IMR-90 (cell line): ENCODE measurements around the gene GAS6. TPM values are rescaled to one million over a fixed set of nuclear protein-coding genes. Genes with fewer than 3 reads are reported as not detected.
A peak's percentile ranks its signal among the peaks of the same experiment; 100 is the strongest.

Experiments
- ATAC-seq: fragments of 200-7000 bp; cut with Tn5 transposase; 2 replicates; pipeline ENCODE4 v1.9.1; 2020; ENCODE audit warnings: low read depth, mild to moderate bottlenecking, moderate library complexity
- BruUV-seq: library from RNA; stranded (reverse); fragments of 400-500 nt; replicated peaks from 2 replicates; lab custom pipeline; 2021; lab: Mats Ljungman, UMichigan
- CTCF ChIA-PET: fragments of 300-600 bp; formaldehyde crosslinking; extraction: SDS; loops from one replicate; lab custom pipeline; 2021; ENCODE audit warnings: antibody characterized with exemption; lab: Yijun Ruan, JAX
- POLR2A ChIA-PET: fragments of 300-600 bp; sonication (Branson Sonifier 250); formaldehyde crosslinking; loops from one replicate; lab custom pipeline; 2022; ENCODE audit warnings: antibody characterized with exemption; ENCODE audit not compliant: unreplicated experiment; lab: Charles Lee
- DNase-seq: peaks from one replicate; pipeline ENCODE4 v3.0.0; 2013
- H2AFZ ChIP-seq: replicated peaks from 2 replicates; pipeline ENCODE3; 2013; ENCODE audit warnings: low read length, mild to moderate bottlenecking; ENCODE audit not compliant: poor library complexity
- H2AK5ac ChIP-seq: 2 replicates; pipeline ENCODE4 v1.6.1; 2013; ENCODE audit warnings: low read depth, low read length, inconsistent platforms
- H2AK9ac ChIP-seq: replicated peaks from 2 replicates; pipeline ENCODE3; 2013; ENCODE audit warnings: mild to moderate bottlenecking, low read depth, low read length, moderate library complexity; ENCODE audit not compliant: poor library complexity
- H2BK120ac ChIP-seq: 2 replicates; pipeline ENCODE4 v1.6.1; 2013; ENCODE audit warnings: low read depth, low read length, inconsistent platforms
- H2BK15ac ChIP-seq: 3 replicates; pipeline ENCODE4 v1.6.1; 2013; ENCODE audit warnings: low read depth, low read length, inconsistent platforms
- H2BK20ac ChIP-seq: 2 replicates; pipeline ENCODE4 v1.6.1; 2013; ENCODE audit warnings: low read depth, mild to moderate bottlenecking, inconsistent platforms, low read length, moderate library complexity
- H2BK5ac ChIP-seq: 2 replicates; pipeline ENCODE4 v1.6.1; 2013; ENCODE audit warnings: mild to moderate bottlenecking, low read depth, low read length, inconsistent platforms; ENCODE audit not compliant: poor library complexity, severe bottlenecking
- H3K14ac ChIP-seq: replicated peaks from 2 replicates; pipeline ENCODE4 v1.6.1; 2013; ENCODE audit warnings: low read depth, low read length, inconsistent platforms
- H3K18ac ChIP-seq: 2 replicates; pipeline ENCODE4 v1.6.1; 2013; ENCODE audit warnings: low read depth, low read length, control low read depth
- H3K23ac ChIP-seq: 2 replicates; pipeline ENCODE4 v1.6.1; 2013; ENCODE audit warnings: low read depth, low read length, inconsistent platforms
- H3K27ac ChIP-seq: 2 replicates; pipeline ENCODE4 v1.5.1; 2013; ENCODE audit warnings: mild to moderate bottlenecking, control low read depth, low read length; ENCODE audit not compliant: insufficient read depth
- H3K27me3 ChIP-seq: 2 replicates; pipeline ENCODE4 v1.6.1; 2013; ENCODE audit warnings: low read length; ENCODE audit not compliant: control insufficient read depth, insufficient read depth
- H3K36me3 ChIP-seq: 2 replicates; pipeline ENCODE4 v1.6.1; 2013; ENCODE audit warnings: low read length, mixed read lengths; ENCODE audit not compliant: control insufficient read depth, insufficient read depth
- H3K4ac ChIP-seq: 2 replicates; pipeline ENCODE4 v1.6.1; 2013; ENCODE audit warnings: low read depth, low read length, inconsistent platforms
- H3K4me1 ChIP-seq: 2 replicates; pipeline ENCODE4 v1.6.1; 2013; ENCODE audit warnings: low read length, mixed read lengths; ENCODE audit not compliant: control insufficient read depth, insufficient read depth
- H3K4me2 ChIP-seq: 2 replicates; pipeline ENCODE4 v1.6.1; 2013; ENCODE audit warnings: low read depth, mild to moderate bottlenecking, control low read depth, low read length, moderate library complexity
- H3K4me3 ChIP-seq: 2 replicates; pipeline ENCODE4 v1.5.1; 2013; ENCODE audit warnings: low read depth, mild to moderate bottlenecking, control low read depth, low read length, moderate library complexity; ENCODE audit not compliant: insufficient read depth
- H3K56ac ChIP-seq: 2 replicates; pipeline ENCODE4 v1.6.1; 2013; ENCODE audit warnings: low read length, inconsistent platforms; ENCODE audit not compliant: insufficient read depth; ENCODE audit errors: extremely low read depth
- H3K79me1 ChIP-seq, 2 experiments: 2 replicates each; pipeline ENCODE4 v1.6.1; 2013; ENCODE audit warnings: low read length in 2 of 2, inconsistent platforms in 1 of 2, low read depth in 1 of 2
- H3K9ac ChIP-seq: 2 replicates; pipeline ENCODE4 v1.6.1; 2013; ENCODE audit warnings: low read depth, low read length, control low read depth
- H3K9me1 ChIP-seq: 2 replicates; pipeline ENCODE4 v1.6.1; 2013; ENCODE audit warnings: low read length, inconsistent platforms; ENCODE audit not compliant: insufficient read depth
- H3K9me3 ChIP-seq: 2 replicates; pipeline ENCODE4 v1.6.1; 2013; ENCODE audit warnings: low read length; ENCODE audit not compliant: control insufficient read depth, insufficient read depth
- H4K20me1 ChIP-seq: 2 replicates; pipeline ENCODE4 v1.6.1; 2013; ENCODE audit warnings: low read length, inconsistent platforms; ENCODE audit not compliant: insufficient read depth
- H4K5ac ChIP-seq: 2 replicates; pipeline ENCODE4 v1.6.1; 2013; ENCODE audit warnings: mild to moderate bottlenecking, low read depth, low read length, control low read depth
- H4K8ac ChIP-seq, 2 experiments: 2 replicates each; pipeline ENCODE4 v1.6.1; 2013; ENCODE audit warnings: low read depth in 2 of 2, low read length in 2 of 2, control low read depth in 1 of 2, inconsistent platforms in 1 of 2
- H4K91ac ChIP-seq: 2 replicates; pipeline ENCODE4 v1.6.1; 2013; ENCODE audit warnings: low read depth, low read length, inconsistent platforms; ENCODE audit not compliant: insufficient read depth
- BHLHE40 ChIP-seq: fragments of 150-350 bp; IDR thresholded peaks from 2 replicates; pipeline ENCODE4 v1.6.1; 2016; ENCODE audit warnings: mild to moderate bottlenecking, low read depth, low read length
- CHD1 ChIP-seq: IDR thresholded peaks from 2 replicates; pipeline ENCODE4 v1.6.1; 2012; ENCODE audit warnings: low read depth, low read length, improper control_type of control experiment
- FOS ChIP-seq: fragments of 150-350 bp; IDR thresholded peaks from 2 replicates; pipeline ENCODE4 v1.6.1; 2016; ENCODE audit warnings: low read depth, low read length
- MAFK ChIP-seq: IDR thresholded peaks from 2 replicates; pipeline ENCODE4 v1.6.1; 2012; ENCODE audit warnings: low read depth, low read length, improper control_type of control experiment
- MAZ ChIP-seq: IDR thresholded peaks from 2 replicates; pipeline ENCODE4 v1.6.1; 2012; ENCODE audit warnings: low read depth, mild to moderate bottlenecking, low read length, improper control_type of control experiment, moderate library complexity, borderline replicate concordance
- MXI1 ChIP-seq: IDR thresholded peaks from 2 replicates; pipeline ENCODE4 v1.6.1; 2012; ENCODE audit warnings: low read depth, mild to moderate bottlenecking, low read length, moderate library complexity, borderline replicate concordance
- NFE2L2 ChIP-seq: fragments of 150-350 bp; IDR thresholded peaks from 2 replicates; pipeline ENCODE4 v1.6.1; 2016; ENCODE audit warnings: low read depth, mild to moderate bottlenecking, low read length
- RAD21 ChIP-seq: IDR thresholded peaks from 2 replicates; pipeline ENCODE4 v1.6.1; 2012; ENCODE audit warnings: low read length, improper control_type of control experiment
- RCOR1 ChIP-seq: IDR thresholded peaks from 2 replicates; pipeline ENCODE4 v1.6.1; 2012; ENCODE audit warnings: mild to moderate bottlenecking, low read length, improper control_type of control experiment; ENCODE audit not compliant: insufficient replicate concordance
- RFX5 ChIP-seq: IDR thresholded peaks from 2 replicates; pipeline ENCODE4 v1.8.0; 2012; ENCODE audit warnings: low read depth, mild to moderate bottlenecking, low read length, moderate library complexity
- SMC3 ChIP-seq: fragments of 150-350 bp; IDR thresholded peaks from 2 replicates; pipeline ENCODE4 v1.6.1; 2016; ENCODE audit warnings: low read depth, mild to moderate bottlenecking, antibody characterized with exemption, low read length, moderate library complexity
- WGBS, 2 experiments: methylation state at CpG; one replicate each; pipeline versions ENCODE4 v1.1.5 to v1.1.7; 2013; ENCODE audit warnings: missing lambda C conversion rate in 2 of 2; ENCODE audit not compliant: insufficient read length in 1 of 2; ENCODE audit errors: extremely low coverage in 2 of 2; 5-methylcytosine and 5-hydroxymethylcytosine counted together
- dilution Hi-C: fragments of 300-500 bp; cut with HindIII; formaldehyde crosslinking; loops from one replicate; pipeline ENCODE4 v1.14.3; 2018; ENCODE audit warnings: low sequenced_read_pairs; ENCODE audit not compliant: unreplicated experiment
- in situ Hi-C: fragments of 300-500 bp; cut with MboI; formaldehyde crosslinking; loops from 3 replicates; pipeline ENCODE4 v1.14.3; 2019; ENCODE audit warnings: low sequenced_read_pairs, inconsistent platforms, mixed read lengths
- intact Hi-C: fragments of 100-400 bp; cut with micrococcal nuclease; formaldehyde crosslinking; loops from 2 replicates; pipeline ENCODE4 v1.10.0; 2022
- polyA plus RNA-seq, 3 experiments: library from polyadenylated mRNA; depleted of rRNA; stranded (reverse); fragments of >200 nt; gene quantifications; 2 replicates each; pipeline ENCODE4 v1.2.3, GENCODE V29; 2012; ENCODE audit warnings: low replicate concordance in 1 of 3
- total RNA-seq: library from RNA; depleted of rRNA; stranded (reverse); fragments of >200 nt; gene quantifications from 2 replicates; pipeline ENCODE4 v1.2.3, GENCODE V29; 2012
- TF ChIP-seq, protein P1 (sequence below): fragments of 150-350 bp; IDR thresholded peaks from 2 replicates; pipeline ENCODE4 v1.6.1; 2016; ENCODE audit warnings: low read depth, mild to moderate bottlenecking, low read length, moderate library complexity, borderline replicate concordance
- TF ChIP-seq, protein P2 (sequence below): fragments of 150-350 bp; IDR thresholded peaks from 2 replicates; pipeline ENCODE4 v1.6.1; 2017; ENCODE audit warnings: mild to moderate bottlenecking, antibody characterized with exemption, low read length, low read depth

The GAS6 gene
- total and polyA plus RNA-seq, 2 of the 4 experiments (the other 2 are of a cell fraction): 220 to 823 TPM

DNA sequence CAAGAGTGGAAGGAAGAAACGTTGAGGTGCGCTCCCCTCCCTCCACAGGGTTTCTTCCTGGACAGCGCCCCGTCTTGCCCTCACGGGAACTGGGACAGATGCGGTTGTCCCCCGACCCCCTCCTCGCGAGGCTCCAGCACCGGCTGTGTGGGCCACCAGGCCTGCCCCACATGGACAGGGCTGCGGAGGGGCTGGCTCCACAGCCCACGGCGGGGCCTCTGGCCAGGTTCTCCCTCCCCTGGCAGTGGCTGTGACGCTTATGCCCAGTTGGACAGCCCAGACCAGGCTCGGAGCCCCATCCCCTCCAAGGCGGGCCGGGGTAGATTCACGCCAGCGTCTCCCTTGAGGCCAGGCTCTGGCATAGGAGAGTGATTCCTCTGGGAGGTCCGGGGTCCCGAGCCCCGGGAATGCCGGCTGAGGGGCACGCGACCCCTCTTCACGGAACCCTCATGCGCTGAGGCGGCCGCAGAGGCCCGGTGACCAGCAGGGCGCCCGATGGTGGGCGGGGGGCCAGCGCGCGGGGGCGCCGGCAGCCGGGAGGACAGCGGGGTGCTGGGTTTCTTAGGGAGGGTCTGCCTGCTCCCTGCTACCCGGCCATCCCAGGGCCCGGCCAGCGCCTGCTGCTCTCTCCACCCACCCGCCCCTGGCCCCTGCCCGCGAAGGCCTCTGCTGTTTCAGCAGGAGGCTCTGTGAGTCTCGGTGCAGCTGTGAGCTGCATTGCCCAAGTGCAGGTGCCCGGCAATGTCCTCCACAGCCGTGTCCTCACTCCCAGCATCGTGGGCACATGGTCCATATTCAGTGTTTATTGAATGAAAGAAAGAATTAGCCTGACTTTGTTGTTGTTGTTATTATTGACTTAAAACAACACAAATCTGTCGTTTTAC is 20.3 kb upstream of the GAS6 start:
- Histone ChIP-seq H4K5ac (no peak overlapping the region), H2BK20ac (no peak overlapping the region), H2AK5ac (no peak overlapping the region), H4K20me1 (no peaks in the 10 kb centered on the region), H3K36me3 (no peaks in the 10 kb centered on the region), H2AFZ (no peak overlapping the region), H3K4me3 (no peak overlapping the region), H2BK5ac (no peak overlapping the region), H3K23ac (no peak overlapping the region), H3K79me1 (no peaks in the 10 kb centered on the region), H4K91ac (no peak overlapping the region), H3K4ac (no peak overlapping the region), H3K4me1 (peaks cover 17% of the 10 kb centered on the region), H4K8ac (no peak overlapping the region), H2BK15ac (peak overlapping the region; percentile 45; the same call in 1 of the 3 replicates), H3K27ac (no peak overlapping the region), H3K18ac (no peak overlapping the region), H3K9me1 (peaks cover 3% of the 10 kb centered on the region; the same call in 1 of the 2 replicates), H2AK9ac (no peak overlapping the region), H3K27me3 (no peaks in the 10 kb centered on the region), H3K9ac (no peak overlapping the region), H3K14ac (no peak overlapping the region), H2BK120ac (no peak overlapping the region), H3K4me2 (no peak overlapping the region), H3K9me3 (no peaks in the 10 kb centered on the region), H3K56ac (no peak overlapping the region)
- dilution Hi-C loops (no loop called here), intact Hi-C loops (no loop called here), in situ Hi-C loops (no loop called here)
- WGBS, 2 experiments: 95% methylated on average over 9 of the region's 51 CpGs; no CpG with 5 or more reads in 1 of the 2 experiments
- no peak for DNase-seq
- ChIA-PET POLR2A (no interaction called here), CTCF (no interaction called here)
- no peak for TF ChIP-seq BHLHE40
- no peak for TF ChIP-seq SMC3
- TF ChIP-seq, protein P1, sequence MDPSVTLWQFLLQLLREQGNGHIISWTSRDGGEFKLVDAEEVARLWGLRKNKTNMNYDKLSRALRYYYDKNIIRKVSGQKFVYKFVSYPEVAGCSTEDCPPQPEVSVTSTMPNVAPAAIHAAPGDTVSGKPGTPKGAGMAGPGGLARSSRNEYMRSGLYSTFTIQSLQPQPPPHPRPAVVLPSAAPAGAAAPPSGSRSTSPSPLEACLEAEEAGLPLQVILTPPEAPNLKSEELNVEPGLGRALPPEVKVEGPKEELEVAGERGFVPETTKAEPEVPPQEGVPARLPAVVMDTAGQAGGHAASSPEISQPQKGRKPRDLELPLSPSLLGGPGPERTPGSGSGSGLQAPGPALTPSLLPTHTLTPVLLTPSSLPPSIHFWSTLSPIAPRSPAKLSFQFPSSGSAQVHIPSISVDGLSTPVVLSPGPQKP: no peak
- no peak for TF ChIP-seq RCOR1
- no peak for TF ChIP-seq NFE2L2
- no peak for TF ChIP-seq FOS
- no peak for TF ChIP-seq RAD21
- no peak for TF ChIP-seq MAZ
- no peak for TF ChIP-seq MXI1
- no peak for TF ChIP-seq MAFK
- TF ChIP-seq, protein P2, sequence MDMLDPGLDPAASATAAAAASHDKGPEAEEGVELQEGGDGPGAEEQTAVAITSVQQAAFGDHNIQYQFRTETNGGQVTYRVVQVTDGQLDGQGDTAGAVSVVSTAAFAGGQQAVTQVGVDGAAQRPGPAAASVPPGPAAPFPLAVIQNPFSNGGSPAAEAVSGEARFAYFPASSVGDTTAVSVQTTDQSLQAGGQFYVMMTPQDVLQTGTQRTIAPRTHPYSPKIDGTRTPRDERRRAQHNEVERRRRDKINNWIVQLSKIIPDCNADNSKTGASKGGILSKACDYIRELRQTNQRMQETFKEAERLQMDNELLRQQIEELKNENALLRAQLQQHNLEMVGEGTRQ: no peak
- TF ChIP-seq RFX5: no peak
- TF ChIP-seq CHD1: no peak
- no TSS peak for BruUV-seq
- no peak for ATAC-seq
